ENCODE data around the gene ITGA11. TPM values are rescaled to one million over a fixed set of nuclear protein-coding genes. Genes with fewer than 3 reads are reported as not detected.

Gene ITGA11
- total RNA-seq, 5 donors from 2014 or later (not counting 1 experiment from before 2014, with no cell fraction given), result 0.07 to 0.95 (median 0.18) TPM; not detected in 2

DNA sequence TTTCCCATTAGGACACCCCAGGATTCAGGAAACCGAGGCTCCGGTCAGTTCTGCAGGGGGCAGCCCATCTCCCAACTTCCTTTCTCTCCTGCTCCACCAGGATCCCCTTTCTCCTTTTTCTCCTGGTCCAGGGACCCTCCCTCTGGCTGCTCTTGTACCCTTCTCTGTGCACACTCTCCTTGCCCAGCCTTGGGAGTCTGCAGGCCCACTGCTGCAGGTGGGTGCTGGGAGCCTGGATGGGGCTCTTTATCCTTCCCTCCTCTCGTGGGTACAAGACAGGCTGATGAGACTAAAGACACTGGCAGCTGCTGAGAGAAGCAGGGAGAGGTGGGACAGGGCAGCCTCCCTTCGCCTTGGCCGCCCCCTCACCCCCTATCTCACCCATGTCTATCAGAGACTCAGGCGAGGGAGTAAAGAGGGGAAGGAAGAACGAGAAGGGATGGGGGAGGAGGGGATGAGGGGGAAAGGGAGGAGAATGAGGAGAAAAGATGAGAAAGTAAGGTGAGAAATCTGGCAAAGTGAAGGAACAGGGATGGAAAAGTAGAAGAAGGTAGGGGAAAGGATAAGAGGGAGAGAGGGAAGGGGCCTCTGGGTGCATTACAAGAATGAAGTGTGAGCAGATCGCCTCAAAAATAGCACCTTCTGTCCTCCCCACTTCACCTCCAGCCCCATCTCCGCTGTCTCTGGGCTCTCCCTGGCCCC is 45.2 kb downstream of the ITGA11 start:
- no peaks in the 10 kb centered on the region for H3K4me1 ChIP-seq (ENCODE audit: control insufficient read depth in 1 of 2, extremely low read depth in 1 of 2, insufficient read depth in 2 of 2, low read length in 2 of 2)
- peaks cover 6 to 12% of the 10 kb centered on the region in 2 donors for H3K27me3 Mint-ChIP-seq
- H3K27ac Mint-ChIP-seq, result no peak overlapping the region
- no peak overlapping the region for H3K4me3 ChIP-seq (ENCODE audit: control insufficient read depth in 1 of 2, extremely low read depth in 1 of 2, low read length in 1 of 2)
- H3K27ac ChIP-seq (ENCODE audit: low read length), result no peak overlapping the region
- DNase-seq (peak in 1 of 35 experiments; percentile 10), ATAC-seq (replicated peaks in 1 of 4) (no peak)
- H3K36me3 ChIP-seq (ENCODE audit: control insufficient read depth in 2 of 2, extremely low read depth in 1 of 2, insufficient read depth in 1 of 2, low read length in 1 of 2), result no peaks in the 10 kb centered on the region
- H3K4me1 Mint-ChIP-seq, result no peaks in the 10 kb centered on the region
- no peak overlapping the region for H3K4me3 Mint-ChIP-seq
- WGBS (ENCODE audit: insufficient coverage), result 56% methylated on average over 3 of the region's 9 CpGs
- CTCF ChIA-PET, result no interaction called here
- POLR2A ChIA-PET, result no interaction called here
- no peaks in the 10 kb centered on the region for H3K9me3 Mint-ChIP-seq
- H3K27me3 ChIP-seq (replicated peaks in 1 of 2; ENCODE audit: control insufficient read depth in 2 of 2, extremely low read depth in 1 of 2, insufficient read depth in 2 of 2, low read length in 1 of 2), result peaks cover 0 to 37% of the 10 kb centered on the region in 2 experiments
- H3K36me3 Mint-ChIP-seq, result no peaks in the 10 kb centered on the region
- no peaks in the 10 kb centered on the region for H3K9me3 ChIP-seq

DNA sequence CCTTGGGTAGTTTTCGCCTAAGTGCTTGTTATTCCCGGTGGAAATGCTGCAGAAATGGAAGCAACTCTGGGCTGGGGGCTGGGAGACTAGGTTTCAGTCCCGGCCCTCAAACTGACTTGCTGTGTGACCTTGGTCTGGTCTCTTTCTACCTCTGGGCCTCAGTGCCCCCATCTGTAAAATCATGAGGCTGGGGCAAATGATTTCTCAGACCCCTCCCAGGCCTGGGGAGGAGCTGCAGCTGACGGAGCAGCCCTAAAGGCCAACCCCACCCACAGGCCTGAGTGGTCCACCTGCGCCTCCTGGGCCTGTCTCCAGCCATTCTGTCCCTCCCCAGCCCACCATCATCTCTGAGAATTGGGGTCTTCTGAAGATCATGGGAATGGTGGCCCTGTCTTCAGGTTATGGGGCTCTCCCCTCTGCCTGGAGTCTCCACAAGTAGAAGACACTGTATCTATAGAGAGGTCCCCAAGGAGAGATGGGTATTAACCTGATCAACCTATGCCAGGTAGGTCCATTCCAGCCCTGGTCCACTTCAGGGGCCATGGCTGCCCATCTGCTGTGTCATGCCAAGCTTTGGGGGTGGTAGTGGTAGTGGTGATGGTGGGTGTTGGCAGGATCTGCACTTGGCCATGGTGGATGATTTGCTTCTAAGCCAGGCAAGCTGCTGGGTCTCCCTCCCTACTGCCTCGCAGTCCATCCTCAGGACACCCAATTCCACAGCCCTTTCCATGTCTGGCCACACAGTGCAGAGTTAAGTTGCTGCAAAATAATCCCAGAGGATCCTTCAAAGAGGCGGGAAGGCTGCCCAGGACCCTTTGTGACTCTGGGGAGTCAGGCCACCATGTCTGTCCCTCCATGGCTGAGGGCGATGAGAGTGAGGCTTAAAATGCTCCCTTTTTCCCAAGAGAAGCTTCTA is 46.0 kb downstream of the ITGA11 start:
- Histone ChIP-seq H3K36me3 (ENCODE audit: control insufficient read depth in 2 of 2, extremely low read depth in 1 of 2, insufficient read depth in 1 of 2, low read length in 1 of 2) (no peaks in the 10 kb centered on the region), H3K4me1 (ENCODE audit: control insufficient read depth in 1 of 2, extremely low read depth in 1 of 2, insufficient read depth in 2 of 2, low read length in 2 of 2) (no peaks in the 10 kb centered on the region), H3K27ac (ENCODE audit: low read length) (no peak overlapping the region), H3K9me3 (no peaks in the 10 kb centered on the region), H3K27me3 (replicated peaks in 1 of 2; ENCODE audit: control insufficient read depth in 2 of 2, extremely low read depth in 1 of 2, insufficient read depth in 2 of 2, low read length in 1 of 2) (peaks cover 0 to 32% of the 10 kb centered on the region in 2 experiments), H3K4me3 (ENCODE audit: control insufficient read depth in 1 of 2, extremely low read depth in 1 of 2, low read length in 1 of 2) (no peak overlapping the region)
- Mint-ChIP-seq H3K9me3 (no peaks in the 10 kb centered on the region), H3K27ac (no peak overlapping the region), H3K27me3 (peaks cover 0 to 7% of the 10 kb centered on the region in 2 donors), H3K36me3 (no peaks in the 10 kb centered on the region), H3K4me3 (no peak overlapping the region), H3K4me1 (no peaks in the 10 kb centered on the region)
- ATAC-seq (replicated peaks in 1 of 4), result no peak
- peak in 1 of 35 experiments; percentile 1 for DNase-seq
- 81% methylated on average over 5 of the region's 8 CpGs for WGBS (ENCODE audit: insufficient coverage)
- ChIA-PET CTCF (interaction anchor here in 1 of 2 donors (1.9 kb wide), 1 partner anchor 133 kb away, joined by 6 read pairs; no protein-coding TSS in a partner anchor), POLR2A (no interaction called here)

DNA sequence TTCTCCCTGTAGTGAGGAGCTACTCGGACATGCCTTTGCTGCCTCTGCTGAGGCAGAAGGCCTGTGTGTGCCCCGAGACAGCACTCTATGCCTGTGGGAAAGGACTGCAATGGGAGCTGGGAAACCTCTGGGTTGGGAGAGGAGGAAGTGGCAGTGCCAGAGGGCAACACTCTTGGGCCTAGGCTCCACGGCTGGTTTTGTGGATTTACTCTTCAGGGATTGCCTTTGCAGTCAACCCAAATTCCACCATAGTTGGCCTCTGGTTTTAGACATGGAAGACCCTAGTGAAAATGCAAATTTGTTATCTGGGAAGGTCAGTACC is 46.8 kb downstream of the ITGA11 start:
- ChIA-PET POLR2A (no interaction called here), CTCF (interaction anchor here in 1 of 2 donors (1.9 kb wide), 1 partner anchor 132 kb away, joined by 6 read pairs; no protein-coding TSS in a partner anchor)
- Histone ChIP-seq H3K36me3 (ENCODE audit: control insufficient read depth in 2 of 2, extremely low read depth in 1 of 2, insufficient read depth in 1 of 2, low read length in 1 of 2) (no peaks in the 10 kb centered on the region), H3K27me3 (replicated peaks in 1 of 2; ENCODE audit: control insufficient read depth in 2 of 2, extremely low read depth in 1 of 2, insufficient read depth in 2 of 2, low read length in 1 of 2) (peaks cover 0 to 28% of the 10 kb centered on the region in 2 experiments), H3K4me3 (ENCODE audit: control insufficient read depth in 1 of 2, extremely low read depth in 1 of 2, low read length in 1 of 2) (no peak overlapping the region), H3K27ac (ENCODE audit: low read length) (no peak overlapping the region), H3K4me1 (ENCODE audit: control insufficient read depth in 1 of 2, extremely low read depth in 1 of 2, insufficient read depth in 2 of 2, low read length in 2 of 2) (peaks cover 1 to 3% of the 10 kb centered on the region in 2 experiments), H3K9me3 (no peaks in the 10 kb centered on the region)
- WGBS (ENCODE audit: insufficient coverage), result 53% methylated on average over 2 of the region's 3 CpGs
- ATAC-seq (replicated peaks in 1 of 4) (no peak), DNase-seq (no peak)
- H3K27me3 Mint-ChIP-seq, result peaks cover 0 to 4% of the 10 kb centered on the region in 2 donors
- peaks cover 1 to 2% (median 1%) of the 10 kb centered on the region in 3 donors for H3K4me1 Mint-ChIP-seq
- no peak overlapping the region for H3K27ac Mint-ChIP-seq
- no peaks in the 10 kb centered on the region for H3K9me3 Mint-ChIP-seq
- H3K4me3 Mint-ChIP-seq, result no peak overlapping the region
- no peaks in the 10 kb centered on the region for H3K36me3 Mint-ChIP-seq

GRCh38 chr15:68384451-68385239 is 47.3 kb downstream of the ITGA11 start:
- POLR2A ChIA-PET, result no interaction called here
- 73% methylated on average over 6 of the region's 9 CpGs for WGBS (ENCODE audit: insufficient coverage)
- H3K9me3 Mint-ChIP-seq, result no peaks in the 10 kb centered on the region

DNA sequence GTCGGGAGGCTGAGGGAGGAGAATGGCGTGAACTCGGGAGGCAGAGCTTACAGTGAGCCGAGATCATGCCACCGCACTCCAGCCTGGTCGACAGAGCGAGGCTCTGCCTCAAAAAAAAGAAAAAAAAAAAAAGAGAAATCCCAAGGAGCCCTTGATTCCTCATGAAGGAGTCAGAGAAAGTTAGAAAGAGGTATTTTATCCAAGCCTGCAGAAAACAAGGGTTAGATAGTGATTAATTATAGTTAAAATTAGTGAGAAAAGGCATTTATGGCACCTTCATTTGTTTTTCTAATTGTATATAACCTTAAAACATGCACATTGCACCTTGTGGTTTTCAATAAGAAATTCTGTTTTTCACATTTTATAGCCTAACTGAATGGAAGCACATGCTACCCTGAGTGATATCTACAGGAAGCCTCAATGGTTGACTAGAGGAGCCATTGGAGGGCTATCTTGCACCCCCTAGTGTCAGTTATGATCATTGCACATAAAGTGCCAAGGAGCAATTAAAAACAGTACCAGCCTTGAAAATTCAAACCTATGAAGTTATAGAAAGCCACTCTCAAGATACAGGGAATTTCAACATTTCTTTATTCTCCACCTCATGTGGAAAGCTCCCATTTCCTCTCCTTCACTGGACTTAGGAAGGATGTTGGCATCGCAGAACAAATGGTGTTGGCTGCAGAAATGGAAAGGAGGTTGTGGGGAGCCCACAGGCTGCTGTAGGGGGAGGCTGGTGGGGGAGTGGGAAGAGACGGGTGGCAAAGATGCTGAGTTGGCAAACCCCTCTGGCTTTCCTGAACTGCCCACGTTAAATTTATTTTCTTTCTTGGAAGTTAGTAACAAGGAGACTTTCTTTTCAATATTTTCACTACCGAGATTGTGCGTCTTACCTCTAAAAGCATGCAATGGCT is 48.5 kb downstream of the ITGA11 start:
- ATAC-seq (replicated peaks in 1 of 4) (peak in 3 of 4 experiments; percentile 57 to 72 (median 67)), DNase-seq (peak in 22 of 35 experiments; percentile 5 to 70 (median 14))
- peaks cover 16 to 18% (median 16%) of the 10 kb centered on the region in 3 donors for H3K4me1 Mint-ChIP-seq
- 100% methylated on average over 1 of the region's 12 CpGs for WGBS (ENCODE audit: insufficient coverage)
- ChIA-PET POLR2A (no interaction called here), CTCF (interaction anchor here (0.7 to 1.9 kb wide), 5 partner anchors 130 to 854 kb away, joined by 4 to 6 read pairs (median 5); no protein-coding TSS in a partner anchor)
- no peaks in the 10 kb centered on the region for H3K36me3 ChIP-seq (ENCODE audit: control insufficient read depth in 2 of 2, extremely low read depth in 1 of 2, insufficient read depth in 1 of 2, low read length in 1 of 2)
- peaks cover 0 to 18% of the 10 kb centered on the region in 2 experiments for H3K27me3 ChIP-seq (replicated peaks in 1 of 2; ENCODE audit: control insufficient read depth in 2 of 2, extremely low read depth in 1 of 2, insufficient read depth in 2 of 2, low read length in 1 of 2)
- H3K36me3 Mint-ChIP-seq, result no peaks in the 10 kb centered on the region
- no peak overlapping the region for H3K4me3 Mint-ChIP-seq
- no peak overlapping the region for H3K27ac Mint-ChIP-seq
- H3K4me1 ChIP-seq (ENCODE audit: control insufficient read depth in 1 of 2, extremely low read depth in 1 of 2, insufficient read depth in 2 of 2, low read length in 2 of 2), result peaks cover 14 to 17% of the 10 kb centered on the region in 2 experiments
- H3K9me3 Mint-ChIP-seq, result no peaks in the 10 kb centered on the region
- H3K4me3 ChIP-seq (ENCODE audit: control insufficient read depth in 1 of 2, extremely low read depth in 1 of 2, low read length in 1 of 2), result no peak overlapping the region
- H3K27me3 Mint-ChIP-seq, result no peaks in the 10 kb centered on the region
- H3K27ac ChIP-seq (ENCODE audit: low read length), result no peak overlapping the region
- H3K9me3 ChIP-seq, result no peaks in the 10 kb centered on the region

More at GRCh38 chr15:68384451-68385239, 47.3 kb downstream of the ITGA11 start:
- no peaks in the 10 kb centered on the region for H3K27me3 Mint-ChIP-seq
- H3K4me3 Mint-ChIP-seq, result no peak overlapping the region
- ATAC-seq (replicated peaks in 1 of 4) (no peak), DNase-seq (peak in 2 of 35 experiments; percentile 3 to 4)
- no peak overlapping the region for H3K4me3 ChIP-seq (ENCODE audit: control insufficient read depth in 1 of 2, extremely low read depth in 1 of 2, low read length in 1 of 2)
- H3K27ac Mint-ChIP-seq, result no peak overlapping the region
- no peaks in the 10 kb centered on the region for H3K36me3 ChIP-seq (ENCODE audit: control insufficient read depth in 2 of 2, extremely low read depth in 1 of 2, insufficient read depth in 1 of 2, low read length in 1 of 2)
- H3K27me3 ChIP-seq (replicated peaks in 1 of 2; ENCODE audit: control insufficient read depth in 2 of 2, extremely low read depth in 1 of 2, insufficient read depth in 2 of 2, low read length in 1 of 2), result peaks cover 0 to 25% of the 10 kb centered on the region in 2 experiments
- no peak overlapping the region for H3K27ac ChIP-seq (ENCODE audit: low read length)
- peaks cover 7% of the 10 kb centered on the region in 3 donors for H3K4me1 Mint-ChIP-seq
- H3K36me3 Mint-ChIP-seq, result no peaks in the 10 kb centered on the region
- peaks cover 7 to 9% of the 10 kb centered on the region in 2 experiments for H3K4me1 ChIP-seq (ENCODE audit: control insufficient read depth in 1 of 2, extremely low read depth in 1 of 2, insufficient read depth in 2 of 2, low read length in 2 of 2)
- no peaks in the 10 kb centered on the region for H3K9me3 ChIP-seq
- CTCF ChIA-PET, result interaction anchor here (1.7 to 1.9 kb wide), 2 partner anchors 132 kb away, joined by 5 to 6 read pairs; no protein-coding TSS in a partner anchor
